ENCODE results near the gene USP25.

DNA sequence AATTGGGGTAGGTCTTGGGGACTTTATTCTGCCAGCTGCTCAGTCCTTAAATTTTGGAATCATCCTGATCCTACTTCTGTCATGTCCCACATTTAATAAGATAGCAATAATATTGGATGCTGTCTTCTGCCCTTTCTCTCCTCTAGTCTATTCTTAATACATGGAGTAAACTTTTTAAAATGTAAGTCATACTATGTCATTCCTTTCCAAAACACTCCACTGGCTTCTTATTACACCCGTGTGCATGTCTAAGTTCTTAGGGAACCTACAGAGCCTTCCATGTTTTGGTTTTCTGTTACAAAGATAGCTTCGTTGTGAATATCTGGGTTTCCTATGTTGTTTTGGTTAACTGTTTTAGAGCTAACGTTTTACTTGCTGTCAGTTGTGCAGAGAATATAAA lies 35.1 kb downstream of the USP25 start:
- TF ChIP-seq, protein P1, sequence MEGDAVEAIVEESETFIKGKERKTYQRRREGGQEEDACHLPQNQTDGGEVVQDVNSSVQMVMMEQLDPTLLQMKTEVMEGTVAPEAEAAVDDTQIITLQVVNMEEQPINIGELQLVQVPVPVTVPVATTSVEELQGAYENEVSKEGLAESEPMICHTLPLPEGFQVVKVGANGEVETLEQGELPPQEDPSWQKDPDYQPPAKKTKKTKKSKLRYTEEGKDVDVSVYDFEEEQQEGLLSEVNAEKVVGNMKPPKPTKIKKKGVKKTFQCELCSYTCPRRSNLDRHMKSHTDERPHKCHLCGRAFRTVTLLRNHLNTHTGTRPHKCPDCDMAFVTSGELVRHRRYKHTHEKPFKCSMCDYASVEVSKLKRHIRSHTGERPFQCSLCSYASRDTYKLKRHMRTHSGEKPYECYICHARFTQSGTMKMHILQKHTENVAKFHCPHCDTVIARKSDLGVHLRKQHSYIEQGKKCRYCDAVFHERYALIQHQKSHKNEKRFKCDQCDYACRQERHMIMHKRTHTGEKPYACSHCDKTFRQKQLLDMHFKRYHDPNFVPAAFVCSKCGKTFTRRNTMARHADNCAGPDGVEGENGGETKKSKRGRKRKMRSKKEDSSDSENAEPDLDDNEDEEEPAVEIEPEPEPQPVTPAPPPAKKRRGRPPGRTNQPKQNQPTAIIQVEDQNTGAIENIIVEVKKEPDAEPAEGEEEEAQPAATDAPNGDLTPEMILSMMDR (IDR thresholded peaks at IDR 0.05 in 4 of 5, conservative IDR thresholded peaks at IDR 0.05 in 1 of 5) = no peak
- no peak for TF ChIP-seq POLR2A (IDR thresholded peaks at IDR 0.05)
